HEK293 (cell line): ENCODE measurements around the gene TNS3.

Source experiments
- CTCF ChIA-PET: fragments of 350-600 bp; formaldehyde crosslinking; extraction: SDS; loops from one replicate; lab custom pipeline; 2021; ENCODE audit warnings: antibody characterized with exemption; lab: Yijun Ruan, JAX
- POLR2A ChIA-PET: fragments of 300-600 bp; formaldehyde crosslinking; extraction: SDS; loops from one replicate; lab custom pipeline; 2020; ENCODE audit warnings: antibody characterized with exemption, inconsistent platforms; lab: Yijun Ruan, JAX
- H3K27ac ChIP-seq: fragments of 200-500 bp; sonication (Bioruptor generic); 2 replicates; pipeline ENCODE4 v1.5.1; 2014; ENCODE audit warnings: low read depth, low read length, control low read depth, inconsistent platforms; ENCODE audit errors: extremely low read depth
- H3K36me3 ChIP-seq, 2 experiments: fragments of 200-500 bp in 1 of 2; sonication (Bioruptor generic) in 1 of 2; 1 replicate in 1 of 2; 2 replicates in 1 of 2; pipeline ENCODE4 v1.5.1; 2014 to 2017; ENCODE audit warnings: inconsistent platforms in 2 of 2, low read length in 2 of 2; ENCODE audit not compliant: control insufficient read depth in 2 of 2, insufficient read depth in 1 of 2
- H3K4me1 ChIP-seq: fragments of 200-500 bp; sonication (Bioruptor generic); 2 replicates; pipeline ENCODE4 v1.5.1; 2014; ENCODE audit warnings: mild to moderate bottlenecking, low read length, inconsistent platforms; ENCODE audit not compliant: control insufficient read depth, insufficient read depth
- H3K4me3 ChIP-seq: 2 replicates; pipeline ENCODE4 v1.5.1; 2011; ENCODE audit warnings: low read depth, mild to moderate bottlenecking, control low read depth, low read length, moderate library complexity
- H3K9me3 ChIP-seq: fragments of 200-500 bp; sonication (Bioruptor generic); 2 replicates; pipeline ENCODE4 v1.5.1; 2014; ENCODE audit warnings: low read depth, low read length, inconsistent platforms; ENCODE audit not compliant: control insufficient read depth, insufficient read depth
- ELK4 ChIP-seq: IDR thresholded peaks from 2 replicates; pipeline ENCODE4 v1.6.1; 2011; ENCODE audit warnings: mild to moderate bottlenecking, low read depth, low read length, borderline replicate concordance
- GLI4 ChIP-seq: fragments of 450-650 bp; formaldehyde crosslinking; IDR thresholded peaks from 2 replicates; pipeline ENCODE4 v1.5.1; 2016; ENCODE audit warnings: missing biosample characterization, missing genetic modification characterization
- HOXA7 ChIP-seq: sonication (generic); formaldehyde crosslinking; IDR thresholded peaks from 2 replicates; pipeline ENCODE4 v1.8.1; 2022; ENCODE audit warnings: missing genetic modification reagents, borderline replicate concordance
- IKZF3 ChIP-seq: fragments of 450-650 bp; IDR thresholded peaks from 2 replicates; pipeline ENCODE4 v1.5.0; 2018; ENCODE audit warnings: missing biosample characterization, mild to moderate bottlenecking, missing genetic modification characterization, moderate library complexity
- KLF16 ChIP-seq: fragments of 450-650 bp; formaldehyde crosslinking; IDR thresholded peaks from 2 replicates; pipeline ENCODE4 v1.5.1; 2017; ENCODE audit warnings: missing biosample characterization, missing genetic modification characterization
- KLF9 ChIP-seq: fragments of 450-650 bp; formaldehyde crosslinking; IDR thresholded peaks from 2 replicates; pipeline ENCODE4 v1.5.1; 2016; ENCODE audit warnings: missing biosample characterization, missing genetic modification characterization, low read depth
- PRDM1 ChIP-seq: fragments of 450-650 bp; formaldehyde crosslinking; IDR thresholded peaks from 2 replicates; pipeline ENCODE4; 2016; ENCODE audit warnings: missing biosample characterization, missing genetic modification characterization
- SETDB1 ChIP-seq: IDR thresholded peaks from one replicate; pipeline ENCODE4 v1.6.1; 2017; ENCODE audit warnings: mild to moderate bottlenecking, low read length, moderate library complexity, mixed read lengths; ENCODE audit not compliant: insufficient read length
- TSHZ1 ChIP-seq: fragments of 450-650 bp; formaldehyde crosslinking; IDR thresholded peaks from 2 replicates; pipeline ENCODE4 v1.5.1; 2016; ENCODE audit warnings: missing biosample characterization, missing genetic modification characterization, borderline replicate concordance
- YY1 ChIP-seq: fragments of 450-650 bp; formaldehyde crosslinking; IDR thresholded peaks from 2 replicates; pipeline ENCODE4 v1.5.1; 2018; ENCODE audit warnings: missing biosample characterization, missing genetic modification characterization
- YY2 ChIP-seq: fragments of 450-650 bp; formaldehyde crosslinking; IDR thresholded peaks from 2 replicates; pipeline ENCODE4 v1.5.1; 2016; ENCODE audit warnings: missing biosample characterization, missing genetic modification characterization
- ZIC2 ChIP-seq: fragments of 450-650 bp; formaldehyde crosslinking; IDR thresholded peaks from 2 replicates; pipeline ENCODE4 v1.5.1; 2016; ENCODE audit warnings: missing biosample characterization, missing genetic modification characterization
- ZNF121 ChIP-seq: fragments of 450-650 bp; formaldehyde crosslinking; IDR thresholded peaks from 2 replicates; pipeline ENCODE4 v1.5.1; 2016; ENCODE audit warnings: missing biosample characterization, missing genetic modification characterization
- ZNF138 ChIP-seq: fragments of 450-650 bp; formaldehyde crosslinking; IDR thresholded peaks from 2 replicates; pipeline ENCODE4 v1.5.1; 2016; ENCODE audit warnings: missing biosample characterization, missing genetic modification characterization, borderline replicate concordance
- ZNF16 ChIP-seq: fragments of 450-650 bp; formaldehyde crosslinking; IDR thresholded peaks from 2 replicates; pipeline ENCODE4 v1.5.1; 2016; ENCODE audit warnings: low read depth, missing biosample characterization, missing genetic modification characterization
- ZNF169 ChIP-seq: fragments of 450-650 bp; formaldehyde crosslinking; IDR thresholded peaks from 2 replicates; pipeline ENCODE4 v1.5.1; 2016; ENCODE audit warnings: missing biosample characterization, missing genetic modification characterization
- ZNF174 ChIP-seq: fragments of 450-650 bp; formaldehyde crosslinking; IDR thresholded peaks from 2 replicates; pipeline ENCODE4 v1.5.0; 2017; ENCODE audit warnings: missing biosample characterization, mild to moderate bottlenecking, missing genetic modification characterization
- ZNF202 ChIP-seq: fragments of 450-650 bp; formaldehyde crosslinking; IDR thresholded peaks from 2 replicates; pipeline ENCODE4 v1.5.1; 2016; ENCODE audit warnings: missing biosample characterization, missing genetic modification characterization, borderline replicate concordance
- ZNF223 ChIP-seq: fragments of 450-650 bp; formaldehyde crosslinking; IDR thresholded peaks from 2 replicates; pipeline ENCODE4 v1.5.1; 2016; ENCODE audit warnings: missing biosample characterization, missing genetic modification characterization
- ZNF341 ChIP-seq: fragments of 450-650 bp; formaldehyde crosslinking; IDR thresholded peaks from 2 replicates; pipeline ENCODE4; 2016; ENCODE audit warnings: low read depth, missing biosample characterization, missing genetic modification characterization
- ZNF350 ChIP-seq: fragments of 450-650 bp; formaldehyde crosslinking; IDR thresholded peaks from 2 replicates; pipeline ENCODE4 v1.5.0; 2017; ENCODE audit warnings: missing biosample characterization, mild to moderate bottlenecking, missing genetic modification characterization
- ZNF416 ChIP-seq: fragments of 450-650 bp; formaldehyde crosslinking; IDR thresholded peaks from 2 replicates; pipeline ENCODE4 v1.5.1; 2016; ENCODE audit warnings: missing biosample characterization, missing genetic modification characterization
- ZNF426 ChIP-seq: fragments of 450-650 bp; formaldehyde crosslinking; IDR thresholded peaks from 2 replicates; pipeline ENCODE4 v1.5.1; 2017; ENCODE audit warnings: missing biosample characterization, missing genetic modification characterization, mild to moderate bottlenecking, inconsistent platforms, moderate library complexity
- ZNF510 ChIP-seq: fragments of 450-650 bp; formaldehyde crosslinking; IDR thresholded peaks from 2 replicates; pipeline ENCODE4 v1.5.1; 2018; ENCODE audit warnings: mild to moderate bottlenecking, missing genetic modification characterization, missing biosample characterization; ENCODE audit not compliant: insufficient replicate concordance
- ZNF514 ChIP-seq: fragments of 450-650 bp; formaldehyde crosslinking; IDR thresholded peaks from 2 replicates; pipeline ENCODE4 v1.5.1; 2016; ENCODE audit warnings: missing biosample characterization, missing genetic modification characterization
- ZNF600 ChIP-seq: fragments of 450-650 bp; formaldehyde crosslinking; IDR thresholded peaks from 2 replicates; pipeline ENCODE4 v1.5.1; 2016; ENCODE audit warnings: missing biosample characterization, missing genetic modification characterization
- ZNF654 ChIP-seq: fragments of 450-650 bp; formaldehyde crosslinking; IDR thresholded peaks from 2 replicates; pipeline ENCODE4 v1.5.1; 2016; ENCODE audit warnings: low read depth, missing biosample characterization, missing genetic modification characterization
- ZNF701 ChIP-seq: fragments of 450-650 bp; formaldehyde crosslinking; IDR thresholded peaks from 2 replicates; pipeline ENCODE4 v1.5.1; 2016; ENCODE audit warnings: missing biosample characterization, missing genetic modification characterization
- TF ChIP-seq, protein P1 (sequence below): fragments of 450-650 bp; formaldehyde crosslinking; IDR thresholded peaks from 2 replicates; pipeline ENCODE4 v1.5.1; 2016; ENCODE audit warnings: missing biosample characterization, missing genetic modification characterization

The TNS3 gene

DNA sequence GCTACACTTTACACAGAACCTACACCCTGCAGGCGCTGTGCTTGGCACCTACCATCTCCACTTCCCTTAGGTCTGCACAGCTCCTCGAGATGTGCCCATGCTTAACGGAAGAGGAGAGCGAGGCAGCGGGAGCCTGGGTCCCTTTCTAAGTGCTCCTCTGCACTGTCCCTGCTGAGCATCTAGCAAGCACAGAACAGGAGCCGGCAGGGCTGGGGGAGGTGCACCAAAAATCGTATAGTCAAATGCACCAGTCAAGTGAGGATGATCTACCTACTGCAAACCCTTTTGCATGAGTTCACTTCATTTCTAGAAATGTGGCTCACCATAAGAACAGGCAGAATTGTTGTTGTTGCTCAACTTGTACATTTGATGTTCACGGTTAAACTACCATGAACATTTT, 267.7 kb downstream of the TNS3 start:
- no peaks in the 10 kb centered on the region for H3K4me1 ChIP-seq
- no peaks in the 10 kb centered on the region for H3K36me3 ChIP-seq
- POLR2A ChIA-PET, result no interaction called here
- no peak overlapping the region for H3K27ac ChIP-seq
- H3K4me3 ChIP-seq, result no peak overlapping the region
- H3K9me3 ChIP-seq, result no peaks in the 10 kb centered on the region
- TF ChIP-seq ZNF416 (tag by site-specific recombination), result no peak
- no peak for TF ChIP-seq KLF9 (tag by site-specific recombination)
- TF ChIP-seq YY1, result no peak
- TF ChIP-seq ZNF426 (tag by site-specific recombination), result no peak
- no peak for TF ChIP-seq ZNF514
- no peak for TF ChIP-seq ZNF202 (tag by site-specific recombination)
- TF ChIP-seq ZNF701 (tag by site-specific recombination), result no peak
- no peak for TF ChIP-seq ZNF600 (tag by site-specific recombination)
- CTCF ChIA-PET, result no interaction called here

DNA sequence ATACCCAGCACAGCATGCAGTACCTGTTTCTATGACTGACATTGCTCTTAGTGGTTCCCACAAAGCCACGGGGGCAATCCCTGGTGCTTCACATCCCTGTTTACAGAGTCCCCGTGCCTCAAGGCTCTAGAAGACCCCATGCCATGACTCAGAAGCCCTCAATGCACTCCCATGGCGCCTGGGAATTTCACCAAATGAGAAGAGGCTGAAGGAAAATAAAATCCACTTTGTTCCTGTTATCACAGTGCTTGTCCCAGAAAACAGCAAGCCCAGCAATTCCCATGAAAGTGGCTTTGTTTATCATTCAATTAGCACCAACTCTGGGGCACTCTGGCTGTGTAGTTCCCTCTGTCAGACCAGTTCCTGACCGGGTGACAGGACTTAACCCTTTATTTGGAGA, 268.3 kb downstream of the TNS3 start:
- TF ChIP-seq ZNF223, result no peak
- no peak for TF ChIP-seq IKZF3 (tag by site-specific recombination)
- no peak for TF ChIP-seq ZNF510 (tag by site-specific recombination)
- peak; percentile 18; the same call in 1 of the 2 replicates for TF ChIP-seq ZIC2
- H3K4me1 ChIP-seq, result no peaks in the 10 kb centered on the region
- H3K36me3 ChIP-seq, result no peaks in the 10 kb centered on the region
- ChIA-PET CTCF (no interaction called here), POLR2A (no interaction called here)
- H3K27ac ChIP-seq, result no peak overlapping the region
- H3K9me3 ChIP-seq, result no peaks in the 10 kb centered on the region
- H3K4me3 ChIP-seq, result no peak overlapping the region

DNA sequence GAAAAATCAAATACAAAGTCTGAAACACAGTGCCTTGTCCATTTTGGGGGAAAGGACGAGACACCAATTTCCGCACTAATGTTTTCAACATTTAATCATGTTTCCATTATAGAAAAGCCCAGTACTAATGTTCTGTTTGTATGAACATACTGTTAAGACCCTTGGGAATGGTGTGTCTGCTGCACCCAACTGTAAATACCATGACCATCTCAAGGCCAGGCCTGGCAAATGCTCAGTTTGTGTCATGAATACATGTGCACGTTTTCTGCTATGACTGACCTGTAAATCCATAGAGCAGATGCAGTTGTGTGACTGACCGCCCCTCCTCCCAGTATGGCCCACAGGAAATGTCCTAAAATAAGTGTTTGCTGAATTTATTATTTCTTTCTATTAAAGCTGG, 270.0 kb downstream of the TNS3 start:
- ChIA-PET POLR2A (no interaction called here), CTCF (no interaction called here)
- no peaks in the 10 kb centered on the region for H3K4me1 ChIP-seq
- H3K4me3 ChIP-seq, result no peak overlapping the region
- no peaks in the 10 kb centered on the region for H3K9me3 ChIP-seq
- no peak for TF ChIP-seq ZNF121 (tag by site-specific recombination)
- TF ChIP-seq TSHZ1 (tag by site-specific recombination), result no peak
- no peak for TF ChIP-seq SETDB1
- no peak for TF ChIP-seq ZNF169 (tag by site-specific recombination)
- no peak for TF ChIP-seq YY2 (tag by site-specific recombination)
- no peak for TF ChIP-seq ZNF654 (tag by site-specific recombination)
- TF ChIP-seq KLF16 (tag by site-specific recombination), result no peak
- TF ChIP-seq, protein P1, sequence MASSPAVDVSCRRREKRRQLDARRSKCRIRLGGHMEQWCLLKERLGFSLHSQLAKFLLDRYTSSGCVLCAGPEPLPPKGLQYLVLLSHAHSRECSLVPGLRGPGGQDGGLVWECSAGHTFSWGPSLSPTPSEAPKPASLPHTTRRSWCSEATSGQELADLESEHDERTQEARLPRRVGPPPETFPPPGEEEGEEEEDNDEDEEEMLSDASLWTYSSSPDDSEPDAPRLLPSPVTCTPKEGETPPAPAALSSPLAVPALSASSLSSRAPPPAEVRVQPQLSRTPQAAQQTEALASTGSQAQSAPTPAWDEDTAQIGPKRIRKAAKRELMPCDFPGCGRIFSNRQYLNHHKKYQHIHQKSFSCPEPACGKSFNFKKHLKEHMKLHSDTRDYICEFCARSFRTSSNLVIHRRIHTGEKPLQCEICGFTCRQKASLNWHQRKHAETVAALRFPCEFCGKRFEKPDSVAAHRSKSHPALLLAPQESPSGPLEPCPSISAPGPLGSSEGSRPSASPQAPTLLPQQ (tag by site-specific recombination), result no peak
- no peak for TF ChIP-seq ZNF16 (tag by site-specific recombination)
- no peak for TF ChIP-seq HOXA7
- no peak for TF ChIP-seq ELK4
- TF ChIP-seq ZNF174 (tag by site-specific recombination), result no peak
- TF ChIP-seq GLI4 (tag by site-specific recombination), result no peak
- TF ChIP-seq PRDM1, result no peak
- no peak for TF ChIP-seq ZNF350 (tag by site-specific recombination)
- no peak for TF ChIP-seq ZNF341 (tag by site-specific recombination)
- no peak for TF ChIP-seq ZNF138 (tag by site-specific recombination)
- no peak overlapping the region for H3K27ac ChIP-seq
- H3K36me3 ChIP-seq, result no peaks in the 10 kb centered on the region
